ENCODE results near the gene LCMT1. TPM values are rescaled to one million over a fixed set of nuclear protein-coding genes. Genes with fewer than 3 reads are reported as not detected.

The LCMT1 gene
- total and polyA plus RNA-seq, 2 of the 13 experiments (the other 11 are each of a cell fraction or from before 2014, with no cell fraction given): 41.2 to 48.7 TPM

GRCh38 chr16:25106567-25107465 is 4.7 kb upstream of the LCMT1 start (continued):
- TF ChIP-seq HNF1B (CRISPR knock-in tag; IDR thresholded peaks at IDR 0.05) (peak; percentile 94), PBX2 (CRISPR knock-in tag; IDR thresholded peaks at IDR 0.05) (no peak), ZNF816 (CRISPR knock-in tag; IDR thresholded peaks at IDR 0.05; ENCODE audit: borderline replicate concordance) (no peak), ZNF749 (CRISPR knock-in tag; IDR thresholded peaks at IDR 0.05; ENCODE audit: borderline replicate concordance) (0 out of 2 replicates have a peak, but pooled peaks have one; percentile 70), NBN (conservative IDR thresholded peaks at IDR 0.05) (no peak), ZKSCAN1 (IDR thresholded peaks at IDR 0.05; ENCODE audit: low read length) (no peak), ZFP1 (CRISPR knock-in tag; IDR thresholded peaks at IDR 0.05) (0 out of 2 replicates have a peak, but pooled peaks have one; percentile 64), RCOR2 (CRISPR knock-in tag; IDR thresholded peaks at IDR 0.05) (0 out of 2 replicates have a peak, but pooled peaks have one; percentile 59), HHEX (CRISPR knock-in tag; IDR thresholded peaks at IDR 0.05) (peak; percentile 65), ZNF280D (CRISPR knock-in tag; IDR thresholded peaks at IDR 0.05) (peak; percentile 47; the same call in 1 of the 2 replicates), ZSCAN20 (CRISPR knock-in tag; IDR thresholded peaks at IDR 0.05; ENCODE audit: borderline replicate concordance) (peak; percentile 68; the same call in 1 of the 2 replicates), SP140L (CRISPR knock-in tag; IDR thresholded peaks at IDR 0.05; ENCODE audit: borderline replicate concordance) (no peak), ZNF75D (CRISPR knock-in tag; IDR thresholded peaks at IDR 0.05; ENCODE audit: borderline replicate concordance) (no peak), ZNF570 (CRISPR knock-in tag; IDR thresholded peaks at IDR 0.05; ENCODE audit: borderline replicate concordance) (0 out of 2 replicates have a peak, but pooled peaks have one; percentile 60)
- TF ChIP-seq, protein P1, sequence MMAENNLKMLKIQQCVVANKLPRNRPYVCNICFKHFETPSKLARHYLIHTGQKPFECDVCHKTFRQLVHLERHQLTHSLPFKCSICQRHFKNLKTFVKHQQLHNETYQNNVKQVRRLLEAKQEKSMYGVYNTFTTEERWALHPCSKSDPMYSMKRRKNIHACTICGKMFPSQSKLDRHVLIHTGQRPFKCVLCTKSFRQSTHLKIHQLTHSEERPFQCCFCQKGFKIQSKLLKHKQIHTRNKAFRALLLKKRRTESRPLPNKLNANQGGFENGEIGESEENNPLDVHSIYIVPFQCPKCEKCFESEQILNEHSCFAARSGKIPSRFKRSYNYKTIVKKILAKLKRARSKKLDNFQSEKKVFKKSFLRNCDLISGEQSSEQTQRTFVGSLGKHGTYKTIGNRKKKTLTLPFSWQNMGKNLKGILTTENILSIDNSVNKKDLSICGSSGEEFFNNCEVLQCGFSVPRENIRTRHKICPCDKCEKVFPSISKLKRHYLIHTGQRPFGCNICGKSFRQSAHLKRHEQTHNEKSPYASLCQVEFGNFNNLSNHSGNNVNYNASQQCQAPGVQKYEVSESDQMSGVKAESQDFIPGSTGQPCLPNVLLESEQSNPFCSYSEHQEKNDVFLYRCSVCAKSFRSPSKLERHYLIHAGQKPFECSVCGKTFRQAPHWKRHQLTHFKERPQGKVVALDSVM (CRISPR knock-in tag; IDR thresholded peaks at IDR 0.05): peak; percentile 41; the same call in 1 of the 2 replicates
- TF ChIP-seq, protein P2, sequence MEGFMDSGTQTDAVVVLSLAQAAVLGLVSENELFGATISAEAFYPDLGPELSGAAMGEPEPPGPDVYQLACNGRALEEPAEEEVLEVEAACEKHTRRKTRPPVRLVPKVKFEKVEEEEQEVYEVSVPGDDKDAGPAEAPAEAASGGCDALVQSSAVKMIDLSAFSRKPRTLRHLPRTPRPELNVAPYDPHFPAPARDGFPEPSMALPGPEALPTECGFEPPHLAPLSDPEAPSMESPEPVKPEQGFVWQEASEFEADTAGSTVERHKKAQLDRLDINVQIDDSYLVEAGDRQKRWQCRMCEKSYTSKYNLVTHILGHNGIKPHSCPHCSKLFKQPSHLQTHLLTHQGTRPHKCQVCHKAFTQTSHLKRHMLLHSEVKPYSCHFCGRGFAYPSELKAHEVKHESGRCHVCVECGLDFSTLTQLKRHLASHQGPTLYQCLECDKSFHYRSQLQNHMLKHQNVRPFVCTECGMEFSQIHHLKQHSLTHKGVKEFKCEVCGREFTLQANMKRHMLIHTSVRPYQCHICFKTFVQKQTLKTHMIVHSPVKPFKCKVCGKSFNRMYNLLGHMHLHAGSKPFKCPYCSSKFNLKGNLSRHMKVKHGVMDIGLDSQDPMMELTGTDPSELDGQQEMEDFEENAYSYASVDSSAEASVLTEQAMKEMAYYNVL (CRISPR knock-in tag; IDR thresholded peaks at IDR 0.05; ENCODE audit: borderline replicate concordance): no peak; the same call in none of the 2 replicates
